Gastrocnemius medialis (tissue), 4 donors: Measurements from ENCODE around the gene MMP17. TPM values are rescaled to one million over a fixed set of nuclear protein-coding genes. Genes with fewer than 3 reads are reported as not detected.
A peak's percentile ranks its signal among the peaks of the same experiment; 100 is the strongest.

Experiments used
- ATAC-seq, 2 donors: fragments of 150-250 bp; one replicate each; pipeline ENCODE4 v1.9.1; 2016
- DNase-seq, 2 donors: peaks; one replicate each; pipeline ENCODE4 v3.0.0-alpha.2; 2019
- H3K27ac ChIP-seq, 4 donors: fragments of 200-600 bp; sonication (generic); 1 replicate in 1 of 4; 2 replicates in 3 of 4; pipeline ENCODE4 v1.5.1; 2016 to 2018; ENCODE audit warnings: mild to moderate bottlenecking in 2 of 4, moderate library complexity in 1 of 4
- H3K27me3 ChIP-seq, 3 donors: fragments of 200-600 bp; sonication (generic) in 2 of 3; 1 replicate in 1 of 3; 2 replicates in 2 of 3; pipeline versions ENCODE4 v1.5.1 to v1.6.0; 2016 to 2019; ENCODE audit warnings: mild to moderate bottlenecking in 1 of 3, moderate library complexity in 1 of 3
- H3K36me3 ChIP-seq, 2 donors: fragments of 200-600 bp; sonication (generic) in 1 of 2; one replicate each; pipeline ENCODE4 v1.5.1; 2017 to 2018
- H3K4me1 ChIP-seq, 2 donors: fragments of 200-600 bp; sonication (generic) in 1 of 2; one replicate each; pipeline ENCODE4 v1.5.1; 2016 to 2017; ENCODE audit warnings: mild to moderate bottlenecking in 2 of 2
- H3K4me3 ChIP-seq, 4 donors: fragments of 200-600 bp; sonication (generic) in 3 of 4; 1 replicate in 1 of 4; 2 replicates in 3 of 4; pipeline ENCODE4 v1.5.1; 2016 to 2019; ENCODE audit warnings: mild to moderate bottlenecking in 2 of 4
- H3K9me3 ChIP-seq, 3 donors: fragments of 200-600 bp; sonication (generic) in 2 of 3; 1 replicate in 1 of 3; 2 replicates in 2 of 3; pipeline ENCODE4 v1.5.1; 2016 to 2019
- CTCF ChIP-seq, 5 experiments: fragments of 450-650 bp in 3 of 5; fragments of 200-600 bp in 2 of 5; sonication (generic) in 2 of 5; IDR thresholded peaks in 4 of 5; conservative IDR thresholded peaks in 1 of 5; 1 replicate in 4 of 5; 2 replicates in 1 of 5; pipeline ENCODE4 v1.5.1; 2016 to 2019; ENCODE audit warnings: antibody characterized with exemption in 5 of 5, mild to moderate bottlenecking in 3 of 5, moderate library complexity in 3 of 5
- POLR2A ChIP-seq, 2 donors: fragments of 450-650 bp; IDR thresholded peaks; one replicate each; pipeline ENCODE4 v1.6.1; 2017; ENCODE audit warnings: antibody characterized with exemption in 2 of 2, mild to moderate bottlenecking in 2 of 2, moderate library complexity in 2 of 2
- in situ Hi-C, 4 donors: fragments of 200-750 bp; cut with MboI; loops; one replicate each; pipeline versions ENCODE4 v1.15.0 to v1.8.0; 2017; ENCODE audit warnings: low sequenced_read_pairs in 4 of 4
- intact Hi-C: fragments of 100-400 bp; cut with DNase I; formaldehyde crosslinking; loops from one replicate; pipeline ENCODE4 v1.15.1; 2023; ENCODE audit warnings: low total_unique reads
- total RNA-seq, 4 donors: library from RNA; depleted of rRNA; stranded (reverse); fragments of >200 nt; gene quantifications; one replicate each; pipeline versions ENCODE4 v1.1.0 to v1.2.3, GENCODE V29; 2016

The MMP17 gene
- total RNA-seq, 4 donors from 2014 or later, result 0.75 to 1.6 (median 1.4) TPM; not detected in 1

GRCh38 chr12:131815131-131815530, 13.1 kb upstream of the MMP17 start:
- intact Hi-C loops, result no loop called here
- Histone ChIP-seq H3K9me3 (no peaks in the 10 kb centered on the region), H3K27ac (no peak overlapping the region), H3K4me3 (no peak overlapping the region), H3K36me3 (no peaks in the 10 kb centered on the region), H3K27me3 (no peaks in the 10 kb centered on the region), H3K4me1 (no peaks in the 10 kb centered on the region)
- in situ Hi-C loops, result no loop called here
- TF ChIP-seq CTCF (IDR thresholded peaks at IDR 0.05 in 4 of 5, conservative IDR thresholded peaks at IDR 0.05 in 1 of 5) (no peak), POLR2A (IDR thresholded peaks at IDR 0.05) (no peak)
- DNase-seq (no peak), ATAC-seq (no peak)

GRCh38 chr12:131816495-131816894, 11.7 kb upstream of the MMP17 start:
- Histone ChIP-seq H3K9me3 (no peaks in the 10 kb centered on the region), H3K36me3 (no peaks in the 10 kb centered on the region), H3K27me3 (peaks cover 0 to under 1% (median 0%) of the 10 kb centered on the region in 3 donors), H3K4me3 (no peak overlapping the region), H3K27ac (no peak overlapping the region), H3K4me1 (no peaks in the 10 kb centered on the region)
- intact Hi-C loops, result no loop called here
- in situ Hi-C loops, result no loop called here
- TF ChIP-seq CTCF (IDR thresholded peaks at IDR 0.05 in 4 of 5, conservative IDR thresholded peaks at IDR 0.05 in 1 of 5) (no peak), POLR2A (IDR thresholded peaks at IDR 0.05) (no peak)
- ATAC-seq (no peak), DNase-seq (no peak)

- TF ChIP-seq POLR2A (IDR thresholded peaks at IDR 0.05), result no peak
- no peak for TF ChIP-seq CTCF (IDR thresholded peaks at IDR 0.05 in 4 of 5, conservative IDR thresholded peaks at IDR 0.05 in 1 of 5)
- H3K27ac ChIP-seq, result no peak overlapping the region
- in situ Hi-C loops (no loop called here), intact Hi-C loops (no loop called here)
- ATAC-seq (no peak), DNase-seq (no peak)
- no peaks in the 10 kb centered on the region for H3K4me1 ChIP-seq
- H3K9me3 ChIP-seq, result no peaks in the 10 kb centered on the region
- no peak overlapping the region for H3K4me3 ChIP-seq
- no peaks in the 10 kb centered on the region for H3K36me3 ChIP-seq
- peaks cover 0 to 2% (median 0%) of the 10 kb centered on the region in 3 donors for H3K27me3 ChIP-seq
Measured at GRCh38 chr12:131817241-131817640, 11.0 kb upstream of the MMP17 start.

DNA sequence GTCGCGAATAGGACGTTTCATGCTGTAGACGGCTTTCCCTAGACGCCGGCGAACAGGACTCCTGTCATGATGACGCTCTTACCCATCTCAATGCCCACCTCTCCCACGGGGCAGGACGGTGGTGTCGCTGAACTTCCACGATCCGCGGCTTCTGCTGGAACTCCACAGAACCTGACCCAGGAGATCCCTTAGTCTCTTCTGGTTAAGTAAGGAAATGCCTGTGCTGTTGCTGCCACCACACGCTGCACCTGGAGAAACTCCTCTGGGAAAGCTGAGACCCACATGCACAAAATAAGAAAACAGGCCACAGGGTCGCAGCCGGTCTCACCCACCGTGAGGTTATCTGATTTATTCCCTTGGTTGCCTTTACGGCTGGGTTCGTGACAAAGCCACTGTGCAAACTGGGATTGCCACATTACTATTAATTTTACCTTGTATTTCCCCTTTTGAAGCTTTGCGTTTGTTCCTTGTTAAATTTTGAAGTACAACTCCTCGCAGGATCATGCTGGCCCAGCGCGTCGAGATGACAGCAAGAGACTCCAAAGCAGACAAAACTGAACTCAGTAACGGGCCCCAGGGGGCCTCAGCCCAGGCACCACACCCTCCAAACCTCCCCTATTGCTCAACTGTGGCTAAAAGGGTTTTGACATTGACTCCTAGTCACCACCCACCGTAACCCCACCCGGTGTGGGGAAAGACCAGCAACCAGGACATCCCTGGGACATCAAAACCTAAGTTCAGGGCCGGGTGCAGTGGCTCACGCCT, 9.2 kb upstream of the MMP17 start:
- Histone ChIP-seq H3K27me3 (peaks cover 0 to 8% (median 0%) of the 10 kb centered on the region in 3 donors), H3K4me3 (no peak overlapping the region), H3K9me3 (no peaks in the 10 kb centered on the region), H3K27ac (no peak overlapping the region), H3K4me1 (no peaks in the 10 kb centered on the region), H3K36me3 (no peaks in the 10 kb centered on the region)
- TF ChIP-seq POLR2A (IDR thresholded peaks at IDR 0.05) (no peak), CTCF (IDR thresholded peaks at IDR 0.05 in 4 of 5, conservative IDR thresholded peaks at IDR 0.05 in 1 of 5) (no peak)
- DNase-seq (peak in 1 of 2 donors; percentile 70), ATAC-seq (peak; percentile 56 to 69)
- intact Hi-C loops (no loop called here), in situ Hi-C loops (no loop called here)
